DOHH2 (cell line): Measurements from ENCODE around the gene PIK3C2B.

ENCODE experiments used
- H3F3A ChIP-seq: fragments of 200-600 bp; sonication (generic), shearing (Covaris generic); 2 replicates; pipeline ENCODE4 v1.6.0; 2016; ENCODE audit warnings: antibody characterized with exemption, mild to moderate bottlenecking; ENCODE audit not compliant: control insufficient read depth, insufficient read depth
- H3K27ac ChIP-seq: fragments of 200-600 bp; sonication (generic); 2 replicates; pipeline ENCODE4 v1.5.1; 2014; ENCODE audit warnings: low read depth, mild to moderate bottlenecking, low read length, moderate library complexity
- H3K27me3 ChIP-seq: fragments of 200-600 bp; sonication (generic); 2 replicates; pipeline ENCODE4 v1.6.1; 2014; ENCODE audit warnings: mild to moderate bottlenecking, low read length, mixed read lengths; ENCODE audit not compliant: control insufficient read depth
- H3K36me3 ChIP-seq: fragments of 200-600 bp; sonication (generic); 2 replicates; pipeline ENCODE4 v1.6.1; 2014; ENCODE audit warnings: mild to moderate bottlenecking, low read length, moderate library complexity, mixed read lengths; ENCODE audit not compliant: control insufficient read depth
- H3K4me1 ChIP-seq: fragments of 200-600 bp; sonication (generic); 2 replicates; pipeline ENCODE4 v1.6.1; 2014; ENCODE audit warnings: mild to moderate bottlenecking, low read length, mixed read lengths; ENCODE audit not compliant: control insufficient read depth
- H3K4me2 ChIP-seq: fragments of 200-600 bp; sonication (generic); 2 replicates; pipeline ENCODE4 v1.6.0; 2014; ENCODE audit warnings: mild to moderate bottlenecking, low read length, moderate library complexity
- H3K4me3 ChIP-seq: fragments of 200-600 bp; sonication (generic); 2 replicates; pipeline ENCODE4 v1.5.1; 2014; ENCODE audit warnings: mild to moderate bottlenecking, low read length, mixed read lengths
- H3K79me2 ChIP-seq: fragments of 200-600 bp; sonication (generic); 2 replicates; pipeline ENCODE4 v1.6.1; 2014; ENCODE audit warnings: mild to moderate bottlenecking, low read length, mixed read lengths; ENCODE audit not compliant: control insufficient read depth
- H3K9me2 ChIP-seq: fragments of 200-600 bp; sonication (generic); replicated peaks from 2 replicates; pipeline ENCODE4 v1.6.1; 2014; ENCODE audit warnings: mild to moderate bottlenecking, low read length, mixed read lengths; ENCODE audit not compliant: control insufficient read depth
- H3K9me3 ChIP-seq: fragments of 200-600 bp; sonication (generic); 2 replicates; pipeline ENCODE4 v1.6.1; 2014; ENCODE audit warnings: antibody characterized with exemption, low read length, mixed read lengths; ENCODE audit not compliant: control insufficient read depth, insufficient read depth
- H4K20me1 ChIP-seq: fragments of 200-600 bp; sonication (generic); 2 replicates; pipeline ENCODE4 v1.6.0; 2014; ENCODE audit warnings: low read depth, mild to moderate bottlenecking, antibody characterized with exemption, low read length, moderate library complexity; ENCODE audit not compliant: control insufficient read depth, insufficient read depth
- EZH2phosphoT487 ChIP-seq: fragments of 200-600 bp; sonication (generic); IDR thresholded peaks from 2 replicates; pipeline ENCODE4 v1.6.1; 2017; ENCODE audit warnings: borderline replicate concordance, mild to moderate bottlenecking, antibody characterized with exemption, low read length, moderate library complexity, mixed read lengths
- TF ChIP-seq, protein P1 (sequence below): fragments of 200-600 bp; sonication (generic); IDR thresholded peaks from one replicate; pipeline ENCODE4 v1.5.1; 2014; ENCODE audit warnings: antibody characterized with exemption, mild to moderate bottlenecking, low read depth, low read length; ENCODE audit not compliant: poor library complexity, severe bottlenecking

The PIK3C2B gene, protein sequence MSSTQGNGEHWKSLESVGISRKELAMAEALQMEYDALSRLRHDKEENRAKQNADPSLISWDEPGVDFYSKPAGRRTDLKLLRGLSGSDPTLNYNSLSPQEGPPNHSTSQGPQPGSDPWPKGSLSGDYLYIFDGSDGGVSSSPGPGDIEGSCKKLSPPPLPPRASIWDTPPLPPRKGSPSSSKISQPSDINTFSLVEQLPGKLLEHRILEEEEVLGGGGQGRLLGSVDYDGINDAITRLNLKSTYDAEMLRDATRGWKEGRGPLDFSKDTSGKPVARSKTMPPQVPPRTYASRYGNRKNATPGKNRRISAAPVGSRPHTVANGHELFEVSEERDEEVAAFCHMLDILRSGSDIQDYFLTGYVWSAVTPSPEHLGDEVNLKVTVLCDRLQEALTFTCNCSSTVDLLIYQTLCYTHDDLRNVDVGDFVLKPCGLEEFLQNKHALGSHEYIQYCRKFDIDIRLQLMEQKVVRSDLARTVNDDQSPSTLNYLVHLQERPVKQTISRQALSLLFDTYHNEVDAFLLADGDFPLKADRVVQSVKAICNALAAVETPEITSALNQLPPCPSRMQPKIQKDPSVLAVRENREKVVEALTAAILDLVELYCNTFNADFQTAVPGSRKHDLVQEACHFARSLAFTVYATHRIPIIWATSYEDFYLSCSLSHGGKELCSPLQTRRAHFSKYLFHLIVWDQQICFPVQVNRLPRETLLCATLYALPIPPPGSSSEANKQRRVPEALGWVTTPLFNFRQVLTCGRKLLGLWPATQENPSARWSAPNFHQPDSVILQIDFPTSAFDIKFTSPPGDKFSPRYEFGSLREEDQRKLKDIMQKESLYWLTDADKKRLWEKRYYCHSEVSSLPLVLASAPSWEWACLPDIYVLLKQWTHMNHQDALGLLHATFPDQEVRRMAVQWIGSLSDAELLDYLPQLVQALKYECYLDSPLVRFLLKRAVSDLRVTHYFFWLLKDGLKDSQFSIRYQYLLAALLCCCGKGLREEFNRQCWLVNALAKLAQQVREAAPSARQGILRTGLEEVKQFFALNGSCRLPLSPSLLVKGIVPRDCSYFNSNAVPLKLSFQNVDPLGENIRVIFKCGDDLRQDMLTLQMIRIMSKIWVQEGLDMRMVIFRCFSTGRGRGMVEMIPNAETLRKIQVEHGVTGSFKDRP (N-terminal part only)

DNA sequence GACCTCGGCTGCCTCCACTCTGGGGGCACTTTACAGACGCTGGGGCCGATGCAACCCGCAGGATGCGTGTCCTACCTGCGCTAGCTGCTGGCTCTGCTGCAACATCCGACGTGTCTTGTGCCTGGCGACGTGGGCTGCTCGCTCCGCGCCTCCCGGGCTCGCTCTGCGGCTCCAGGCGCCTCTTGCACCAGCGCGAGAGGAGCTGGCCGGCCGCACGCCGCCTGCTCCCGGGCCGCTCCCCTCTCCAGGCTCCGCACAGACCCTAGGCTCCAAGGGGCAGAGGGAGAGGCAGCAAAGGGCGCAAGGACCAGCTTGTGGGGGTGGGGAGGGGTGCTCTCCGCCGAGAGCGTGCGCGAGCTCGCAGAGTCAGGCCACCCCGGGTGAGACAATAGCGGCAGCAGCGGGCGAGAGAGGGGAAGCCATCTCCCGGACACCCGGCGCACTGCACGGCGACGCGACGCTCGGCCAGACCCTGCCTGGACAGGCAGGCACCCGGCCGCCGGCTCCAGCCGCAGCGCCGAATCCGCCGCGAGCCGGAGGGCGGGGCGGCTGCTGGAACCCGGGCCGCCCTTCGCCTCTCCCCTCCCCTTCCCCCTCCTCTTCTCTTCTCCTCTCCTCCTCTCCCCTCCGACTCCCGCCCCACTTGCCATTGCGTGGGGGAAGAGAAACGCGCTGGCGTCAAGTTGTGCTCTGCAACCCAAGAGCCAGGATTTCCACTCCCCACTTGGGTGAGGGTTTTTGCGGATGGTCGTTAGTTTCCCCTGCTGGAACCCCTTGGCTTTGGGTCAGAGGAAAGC is at the start of gene PIK3C2B:
PIK3C2B (minus strand) TSS at position 525 of the 797 bp plus-strand sequence. CDS start 25,003 bp downstream, outside the sequence.
- H3K4me1 ChIP-seq: peaks cover 83% of the 10 kb centered on the region
- H3K79me2 ChIP-seq: peaks cover 30% of the 10 kb centered on the region
- H3K27ac ChIP-seq: peak within 1 kb of the TSS; percentile 91
- no peaks in the 10 kb centered on the region for H3K9me2 ChIP-seq
- no peaks in the 10 kb centered on the region for H3K9me3 ChIP-seq
- H3F3A ChIP-seq: peaks cover 17% of the 10 kb centered on the region
- peak within 1 kb of the TSS; percentile 94 for H3K4me3 ChIP-seq
- H3K36me3 ChIP-seq: peaks cover 10% of the 10 kb centered on the region; the same call in 1 of the 2 replicates
- peaks cover 16% of the 10 kb centered on the region for H3K27me3 ChIP-seq
- TF ChIP-seq, protein P1, sequence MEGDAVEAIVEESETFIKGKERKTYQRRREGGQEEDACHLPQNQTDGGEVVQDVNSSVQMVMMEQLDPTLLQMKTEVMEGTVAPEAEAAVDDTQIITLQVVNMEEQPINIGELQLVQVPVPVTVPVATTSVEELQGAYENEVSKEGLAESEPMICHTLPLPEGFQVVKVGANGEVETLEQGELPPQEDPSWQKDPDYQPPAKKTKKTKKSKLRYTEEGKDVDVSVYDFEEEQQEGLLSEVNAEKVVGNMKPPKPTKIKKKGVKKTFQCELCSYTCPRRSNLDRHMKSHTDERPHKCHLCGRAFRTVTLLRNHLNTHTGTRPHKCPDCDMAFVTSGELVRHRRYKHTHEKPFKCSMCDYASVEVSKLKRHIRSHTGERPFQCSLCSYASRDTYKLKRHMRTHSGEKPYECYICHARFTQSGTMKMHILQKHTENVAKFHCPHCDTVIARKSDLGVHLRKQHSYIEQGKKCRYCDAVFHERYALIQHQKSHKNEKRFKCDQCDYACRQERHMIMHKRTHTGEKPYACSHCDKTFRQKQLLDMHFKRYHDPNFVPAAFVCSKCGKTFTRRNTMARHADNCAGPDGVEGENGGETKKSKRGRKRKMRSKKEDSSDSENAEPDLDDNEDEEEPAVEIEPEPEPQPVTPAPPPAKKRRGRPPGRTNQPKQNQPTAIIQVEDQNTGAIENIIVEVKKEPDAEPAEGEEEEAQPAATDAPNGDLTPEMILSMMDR: peak; percentile 43
- TF ChIP-seq EZH2phosphoT487: no peak
- peak within 1 kb of the TSS; percentile 100 for H3K4me2 ChIP-seq
- H4K20me1 ChIP-seq: peaks cover 5% of the 10 kb centered on the region; the same call in 1 of the 2 replicates

DNA sequence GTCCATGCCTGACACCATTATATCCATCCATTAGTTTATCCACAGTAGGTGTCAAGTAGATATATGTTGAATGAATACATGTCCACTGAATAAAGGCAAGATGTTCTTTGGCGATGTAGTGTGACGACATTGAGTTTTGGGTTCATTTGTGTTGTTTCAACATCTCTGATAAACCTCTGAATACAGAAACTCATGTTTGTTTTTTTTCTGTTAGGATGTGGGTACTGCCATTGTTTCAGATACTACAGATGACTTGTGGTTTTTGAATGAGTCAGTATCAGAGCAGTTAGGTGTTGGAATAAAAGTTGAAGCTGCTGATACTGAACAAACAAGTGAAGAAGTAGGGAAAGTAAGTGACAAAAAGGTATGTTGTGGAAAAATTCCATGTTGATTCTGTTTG is 49.7 kb upstream of the PIK3C2B start:
- H3K27me3 ChIP-seq: no peaks in the 10 kb centered on the region
- H3K4me2 ChIP-seq: no peak overlapping the region
- peaks cover 2% of the 10 kb centered on the region; the same call in 1 of the 2 replicates for H3K4me1 ChIP-seq
- no peaks in the 10 kb centered on the region for H3K9me2 ChIP-seq
- peaks cover 5% of the 10 kb centered on the region; the same call in 1 of the 2 replicates for H4K20me1 ChIP-seq
- H3K27ac ChIP-seq: no peak overlapping the region
- peaks cover 10% of the 10 kb centered on the region for H3F3A ChIP-seq
- TF ChIP-seq EZH2phosphoT487: no peak
- TF ChIP-seq, protein P1: no peak
- H3K36me3 ChIP-seq: peaks cover 100% of the 10 kb centered on the region
- peaks cover 80% of the 10 kb centered on the region for H3K79me2 ChIP-seq
- no peak overlapping the region for H3K4me3 ChIP-seq
- no peaks in the 10 kb centered on the region for H3K9me3 ChIP-seq

DNA sequence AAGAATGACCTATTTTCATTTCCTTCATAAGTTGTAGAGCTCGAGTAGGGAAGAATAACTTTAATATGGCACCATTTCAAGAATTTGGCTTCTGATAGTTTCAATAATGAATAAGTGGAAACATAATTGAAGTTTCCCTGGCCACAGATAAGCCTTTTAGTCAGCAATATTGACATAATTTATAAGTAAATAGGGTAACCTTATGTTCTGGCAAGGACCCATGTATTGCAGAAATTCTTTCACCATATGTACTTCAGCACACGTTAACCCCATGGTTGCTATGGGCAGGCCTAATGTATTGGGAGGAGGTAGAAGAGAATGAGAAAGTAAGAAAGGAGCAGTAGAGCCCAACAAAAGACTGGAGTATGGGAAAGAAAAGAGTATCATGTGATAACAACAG is 47.0 kb upstream of the PIK3C2B start:
- no peak overlapping the region for H3K27ac ChIP-seq
- peaks cover 8% of the 10 kb centered on the region; the same call in 1 of the 2 replicates for H3F3A ChIP-seq
- TF ChIP-seq EZH2phosphoT487: no peak
- TF ChIP-seq, protein P1: no peak
- H3K9me2 ChIP-seq: no peaks in the 10 kb centered on the region
- no peak overlapping the region for H3K4me2 ChIP-seq
- H3K9me3 ChIP-seq: no peaks in the 10 kb centered on the region
- peaks cover 76% of the 10 kb centered on the region for H3K79me2 ChIP-seq
- H3K4me3 ChIP-seq: no peak overlapping the region
- peaks cover 100% of the 10 kb centered on the region for H3K36me3 ChIP-seq
- peaks cover 5% of the 10 kb centered on the region; the same call in 1 of the 2 replicates for H4K20me1 ChIP-seq
- H3K27me3 ChIP-seq: no peaks in the 10 kb centered on the region
- H3K4me1 ChIP-seq: peaks cover 2% of the 10 kb centered on the region; the same call in 1 of the 2 replicates
